ENCODE results near the gene TNFRSF4.
"Not testable (repeated sequence)": the region's sequence is repeated elsewhere in the genome, so short reads cannot be mapped to it uniquely, and the experiment has no call there.

The TNFRSF4 gene

GRCh38 chr1:1179983-1180861 lies 33.7 kb downstream of the TNFRSF4 start:
- DNase-seq, result no peak

- DNase-seq, result no peak
These were observed 34.5 kb downstream of the TNFRSF4 start for GRCh38 chr1:1179346-1179982.

GRCh38 chr1:1178794-1179331 lies 35.1 kb downstream of the TNFRSF4 start:
- no peak for DNase-seq

- no peak for DNase-seq
These were observed 36.3 kb downstream of the TNFRSF4 start for GRCh38 chr1:1177452-1178206.

- no peak for DNase-seq
These were observed 37.0 kb downstream of the TNFRSF4 start for GRCh38 chr1:1176931-1177330.

GRCh38 chr1:1176063-1176761 lies 37.7 kb downstream of the TNFRSF4 start:
- DNase-seq, result not testable (repeated sequence)

GRCh38 chr1:1175221-1176062 lies 38.5 kb downstream of the TNFRSF4 start:
- DNase-seq, result no peak

GRCh38 chr1:1173793-1174415 lies 40.0 kb downstream of the TNFRSF4 start, which contains the start of gene TTLL10:
TTLL10 (plus strand) TSS chr1:1173880; CDS start chr1:1179216, 5,336 bp downstream.
- DNase-seq, result no peak

GRCh38 chr1:1173061-1173792 lies 40.7 kb downstream of the TNFRSF4 start:
- DNase-seq, result no peak

GRCh38 chr1:1171546-1172340 lies 42.2 kb downstream of the TNFRSF4 start:
- DNase-seq, result no peak

- no peak for DNase-seq
These were observed 42.8 kb downstream of the TNFRSF4 start for GRCh38 chr1:1171161-1171545.

- no peak for DNase-seq
These were observed 43.5 kb downstream of the TNFRSF4 start for GRCh38 chr1:1170215-1171091.

- no peak for DNase-seq
These were observed 44.3 kb downstream of the TNFRSF4 start for GRCh38 chr1:1169429-1170214.

GRCh38 chr1:1168451-1169411 lies 45.2 kb downstream of the TNFRSF4 start:
- no peak for DNase-seq

- no peak for DNase-seq
These were observed 46.0 kb downstream of the TNFRSF4 start for GRCh38 chr1:1167841-1168450.

GRCh38 chr1:1167398-1167821 lies 46.5 kb downstream of the TNFRSF4 start:
- no peak for DNase-seq
